ENCODE measurements around the gene RBFA. TPM values are rescaled to one million over a fixed set of nuclear protein-coding genes. Genes with fewer than 3 reads are reported as not detected.
"Not testable (repeated sequence)": the region's sequence is repeated elsewhere in the genome, so short reads cannot be mapped to it uniquely, and the experiment has no call there.

RBFA gene
- total RNA-seq, 1 donor from 2014 or later = 22.8 TPM

DNA sequence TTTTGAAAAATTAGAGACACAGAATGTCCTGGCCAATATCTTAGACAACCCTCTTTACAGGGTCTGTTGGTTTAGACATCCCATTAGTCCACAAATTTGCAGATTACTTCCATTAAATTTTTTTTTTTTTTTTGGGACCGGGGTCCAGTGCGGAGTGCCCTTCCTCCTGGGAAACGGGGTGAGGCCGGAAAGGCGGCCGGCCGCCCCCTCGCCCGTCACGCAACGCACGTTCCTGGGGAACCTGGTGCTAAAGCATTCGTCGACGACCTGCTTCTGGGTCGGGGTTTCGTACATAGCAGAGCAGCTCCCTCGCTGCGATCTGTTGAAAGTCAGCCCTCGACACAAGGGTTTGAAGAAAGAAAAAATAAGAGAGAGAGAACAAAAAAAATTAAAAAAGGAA is 21.5 kb upstream of the RBFA start:
- Histone ChIP-seq H3K4me1 (peaks cover 13% of the 10 kb centered on the region), H3K9me3 (replicated peaks) (peaks cover 69% of the 10 kb centered on the region), H3K36me3 (no peaks in the 10 kb centered on the region), H3K27me3 (ENCODE audit: low read depth) (no peaks in the 10 kb centered on the region), H3K27ac (replicated peaks) (no peak overlapping the region), H3K4me3 (no peak overlapping the region)
- intact Hi-C loops (cut with micrococcal nuclease) = no loop called here
- DNase-seq = no peak
- no peak for TF ChIP-seq CTCF (IDR thresholded peaks at IDR 0.05; ENCODE audit: borderline replicate concordance)

- no peak for TF ChIP-seq CTCF (IDR thresholded peaks at IDR 0.05; ENCODE audit: borderline replicate concordance)
- no peak overlapping the region for H3K4me3 ChIP-seq
- no peak for DNase-seq
- H3K36me3 ChIP-seq = peaks cover 36% of the 10 kb centered on the region
- no peak overlapping the region for H3K27ac ChIP-seq (replicated peaks)
- peaks cover 98% of the 10 kb centered on the region for H3K9me3 ChIP-seq (replicated peaks)
- intact Hi-C loops (cut with micrococcal nuclease) = no loop called here
- no peaks in the 10 kb centered on the region for H3K4me1 ChIP-seq
- no peaks in the 10 kb centered on the region for H3K27me3 ChIP-seq (ENCODE audit: low read depth)
Observed at GRCh38 chr18:80022613-80023012, 11.6 kb upstream of the RBFA start.

DNA sequence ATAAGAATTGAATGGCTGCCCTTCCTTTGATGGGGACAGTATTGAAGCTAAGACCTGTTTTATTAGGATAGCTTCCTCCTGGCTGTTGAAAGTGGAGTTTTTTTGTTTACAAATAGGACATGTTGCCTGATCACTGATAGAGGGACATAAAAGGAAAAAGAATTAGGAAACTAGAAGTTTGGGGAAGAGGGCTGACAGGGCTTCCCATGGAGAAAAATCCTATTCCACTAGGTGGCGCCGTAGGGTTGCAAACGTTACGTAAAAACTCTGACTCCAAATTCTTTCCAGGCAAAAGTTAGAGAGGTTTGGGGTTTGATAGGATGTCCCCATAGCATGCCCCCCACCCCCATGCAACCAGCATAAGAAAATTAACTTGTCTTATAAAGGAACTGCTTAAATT is 11.1 kb upstream of the RBFA start:
- no peak for TF ChIP-seq CTCF (IDR thresholded peaks at IDR 0.05; ENCODE audit: borderline replicate concordance)
- no peak for DNase-seq
- intact Hi-C loops (cut with micrococcal nuclease) = no loop called here
- peaks cover 36% of the 10 kb centered on the region for H3K36me3 ChIP-seq
- peaks cover 97% of the 10 kb centered on the region for H3K9me3 ChIP-seq (replicated peaks)
- no peak overlapping the region for H3K27ac ChIP-seq (replicated peaks)
- no peak overlapping the region for H3K4me3 ChIP-seq
- H3K4me1 ChIP-seq = no peaks in the 10 kb centered on the region
- H3K27me3 ChIP-seq (ENCODE audit: low read depth) = no peaks in the 10 kb centered on the region

DNA sequence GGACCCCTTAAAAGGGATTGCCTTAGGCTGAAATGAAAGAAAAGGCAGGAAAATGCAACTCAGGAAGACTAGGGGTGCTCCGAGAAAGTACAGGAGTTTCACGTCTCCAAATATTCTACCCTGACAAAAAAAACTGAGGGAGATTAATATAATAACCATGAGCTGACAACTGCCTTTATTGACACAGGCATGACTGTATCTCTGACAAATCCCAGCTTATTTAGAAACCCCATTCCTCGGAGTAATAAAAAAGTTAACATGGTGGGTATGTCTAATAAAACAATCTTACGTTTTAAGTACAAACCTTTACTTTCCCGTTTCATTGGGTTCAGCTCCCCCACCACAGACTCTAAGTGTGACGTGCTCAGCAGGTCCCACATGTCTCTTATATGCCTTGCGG is 7.9 kb upstream of the RBFA start:
- intact Hi-C loops (cut with micrococcal nuclease) = no loop called here

DNA sequence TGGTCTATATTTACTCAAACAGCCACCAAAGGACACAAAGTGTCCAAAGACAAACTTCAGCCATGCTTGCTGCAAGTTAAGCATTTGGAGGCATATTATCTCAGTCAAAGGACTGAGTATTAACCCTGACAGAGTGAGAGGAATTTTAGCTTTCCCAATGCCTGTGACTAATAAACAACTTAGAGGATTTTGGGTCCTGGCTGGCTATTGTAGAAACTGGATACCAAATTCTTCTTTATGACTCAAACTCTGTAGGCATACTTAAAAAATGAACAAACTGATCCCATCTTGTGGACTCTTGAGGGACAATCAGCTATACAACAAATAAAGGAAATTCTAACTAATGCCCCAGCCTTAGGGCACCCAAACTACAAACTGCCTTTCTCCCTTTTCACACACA is 6.5 kb upstream of the RBFA start:
- H3K4me3 ChIP-seq; DNase-seq; intact Hi-C loops (cut with micrococcal nuclease); H3K27me3 ChIP-seq (ENCODE audit: low read depth); H3K27ac ChIP-seq (replicated peaks); H3K4me1 ChIP-seq: not testable (repeated sequence)
- Histone ChIP-seq H3K9me3 (replicated peaks) (peaks cover 67% of the 10 kb centered on the region), H3K36me3 (peaks cover 11% of the 10 kb centered on the region)

More for the DNA sequence above, 7.9 kb upstream of the RBFA start:
- Histone ChIP-seq H3K27me3 (ENCODE audit: low read depth) (no peaks in the 10 kb centered on the region), H3K4me3 (no peak overlapping the region), H3K4me1 (no peaks in the 10 kb centered on the region), H3K9me3 (replicated peaks) (peaks cover 80% of the 10 kb centered on the region), H3K36me3 (peaks cover 21% of the 10 kb centered on the region), H3K27ac (replicated peaks) (no peak overlapping the region)
- TF ChIP-seq CTCF (IDR thresholded peaks at IDR 0.05; ENCODE audit: borderline replicate concordance) = no peak
- DNase-seq = no peak

GRCh38 chr18:80029690-80030089 is 4.5 kb upstream of the RBFA start:
- no peak for DNase-seq
- H3K9me3 ChIP-seq (replicated peaks) = peaks cover 47% of the 10 kb centered on the region
- H3K27ac ChIP-seq (replicated peaks) = no peak overlapping the region
- peaks cover 10% of the 10 kb centered on the region for H3K36me3 ChIP-seq
- peaks cover 14% of the 10 kb centered on the region for H3K4me1 ChIP-seq
- H3K27me3 ChIP-seq (ENCODE audit: low read depth) = no peaks in the 10 kb centered on the region
- TF ChIP-seq CTCF (IDR thresholded peaks at IDR 0.05; ENCODE audit: borderline replicate concordance) = no peak
- intact Hi-C loops (cut with micrococcal nuclease) = no loop called here
- no peak overlapping the region for H3K4me3 ChIP-seq

Data from left ventricle myocardium inferior (tissue), 1 donor.